Measurements from ENCODE around the gene PINLYP. TPM values are rescaled to one million over a fixed set of nuclear protein-coding genes. Genes with fewer than 3 reads are reported as not detected.

PINLYP gene
- total and polyA plus RNA-seq, 9 of the 15 experiments (the other 6 are each of a cell fraction or from before 2014, with no cell fraction given) = 1.00 to 6.7 (median 2.2) TPM

GRCh38 chr19:43594710-43595604, 19.4 kb downstream of the PINLYP start (continued):
- no peak for TF ChIP-seq PYGO2 (tag; IDR thresholded peaks at IDR 0.05)
- TF ChIP-seq MEF2D (tag; conservative IDR thresholded peaks at IDR 0.05; ENCODE audit: low read depth) = no peak
- no peak for TF ChIP-seq MYBL2 (IDR thresholded peaks at IDR 0.05; ENCODE audit: low read depth)
- TF ChIP-seq MYBL2 (CRISPR knock-in tag; IDR thresholded peaks at IDR 0.05; ENCODE audit: borderline replicate concordance) = no peak
- no peak for TF ChIP-seq PPARD (CRISPR knock-in tag; IDR thresholded peaks at IDR 0.05)
- TF ChIP-seq ZNF583 (CRISPR knock-in tag; IDR thresholded peaks at IDR 0.05) = no peak
- TF ChIP-seq HNRNPL (IDR thresholded peaks at IDR 0.05; ENCODE audit: low read depth, low read length) = no peak

DNA sequence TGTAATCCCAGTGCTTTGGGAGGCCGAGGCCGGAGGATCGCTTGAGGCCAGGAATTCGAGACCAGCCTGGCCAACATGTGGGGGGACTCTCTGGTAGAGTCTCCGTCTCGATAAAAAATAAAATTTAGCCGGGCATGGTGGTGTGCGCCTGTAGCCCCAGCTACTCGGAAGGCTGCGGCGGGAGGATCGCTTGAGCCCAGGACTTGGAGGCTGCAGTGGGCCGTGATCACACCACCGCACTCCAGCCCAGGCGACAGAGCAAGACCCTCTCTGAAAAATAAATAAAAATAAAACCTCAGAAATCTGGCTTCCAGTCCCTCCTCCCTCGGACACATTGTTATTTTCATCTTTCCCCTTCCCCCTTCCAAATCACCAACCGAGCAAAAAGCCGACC, 20.0 kb downstream of the PINLYP start:
- Histone ChIP-seq H3K27ac (ENCODE audit: extremely low read depth, low read depth, low read length) (peak overlapping the region; percentile 81), H3K36me3 (ENCODE audit: control insufficient read depth, insufficient read depth, low read length) (peaks cover 45% of the 10 kb centered on the region; the same call in 2 of the 3 replicates), H4K20me1 (replicated peaks; ENCODE audit: control insufficient read depth, insufficient read depth, low read length) (no peaks in the 10 kb centered on the region), H2AFZ (ENCODE audit: low read depth, low read length) (peak overlapping the region; percentile 75), H3K79me2 (ENCODE audit: control insufficient read depth, insufficient read depth, low read length) (peaks cover 41% of the 10 kb centered on the region), H3K9me1 (ENCODE audit: control insufficient read depth, insufficient read depth, low read length) (no peaks in the 10 kb centered on the region), H3K9ac (ENCODE audit: insufficient read depth in 1 of 2, low read depth in 2 of 2, low read length in 2 of 2) (peak overlapping the region; percentile 76 to 97), H3K4me1 (replicated peaks in 1 of 2; ENCODE audit: control insufficient read depth in 2 of 2, insufficient read depth in 2 of 2, low read length in 2 of 2) (peaks cover 15 to 47% of the 10 kb centered on the region in 2 experiments; a peak in 4 of 5 replicates), H3K4me3 (peak overlapping the region; percentile 76), H3K4me2 (ENCODE audit: insufficient read depth, low read length) (peak overlapping the region; percentile 75), H3K27me3 (ENCODE audit: control insufficient read depth in 2 of 2, insufficient read depth in 2 of 2, low read length in 2 of 2) (no peaks in the 10 kb centered on the region), H3K9me3 (replicated peaks; ENCODE audit: control insufficient read depth, insufficient read depth, low read depth, low read length) (no peaks in the 10 kb centered on the region)
- ATAC-seq = peak; percentile 30
- TSS peak; percentile 85 for BruUV-seq (replicated peaks)
- intact Hi-C loops (cut with micrococcal nuclease) = no loop called here
- WGBS (ENCODE audit: insufficient coverage, low coverage, missing lambda C conversion rate) = 8% methylated on average over 16 of the region's 18 CpGs
- DNase-seq (ENCODE audit: extremely low read depth in 1 of 4, low spot score in 3 of 4) = no peak
- CTCF ChIA-PET (ENCODE audit: low intra/inter-chr PET ratio) = interaction anchor here (1.0 to 1.9 kb wide), 3 partner anchors 30 to 148 kb away, joined by 3 to 9 read pairs (median 6); no protein-coding TSS in a partner anchor
- in situ Hi-C loops (cut with MboI) = no loop called here
- no peak for FAIRE-seq
- POLR2A ChIA-PET = interaction anchor here (0.5 to 5.6 kb wide), 10 partner anchors 13 to 169 kb away, joined by 3 to 60 read pairs (median 4); partner anchors contain the start of genes PINLYP, SRRM5 and XRCC1
- TF ChIP-seq SMAD4 (CRISPR knock-in tag; conservative IDR thresholded peaks at IDR 0.05) = 0 out of 2 replicates have a peak, but pooled peaks have one; percentile 24
- no peak for TF ChIP-seq ZNF282 (CRISPR knock-in tag; IDR thresholded peaks at IDR 0.05)
- TF ChIP-seq DPF2 (IDR thresholded peaks at IDR 0.05) = 0 out of 2 replicates have a peak, but pooled peaks have one; percentile 9
- no peak for TF ChIP-seq RHOXF2B (CRISPR knock-in tag; conservative IDR thresholded peaks at IDR 0.05)
- TF ChIP-seq MEF2D (tag; conservative IDR thresholded peaks at IDR 0.05; ENCODE audit: low read depth) = no peak

All from K562 (cell line).